Neural progenitor cell (in vitro differentiated cells): ENCODE results near the gene FBXW4.

Experiments used
- CTCF ChIP-seq: fragments of 200-600 bp; sonication (generic); IDR thresholded peaks from 2 replicates; pipeline ENCODE4 v1.5.1; 2017; ENCODE audit warnings: antibody characterized with exemption, mild to moderate bottlenecking
- EZH2 ChIP-seq: fragments of 200-600 bp; sonication (generic); IDR thresholded peaks from 2 replicates; pipeline ENCODE4 v1.6.1; 2017; ENCODE audit warnings: antibody characterized with exemption, mild to moderate bottlenecking, moderate library complexity
- EZH2phosphoT487 ChIP-seq: fragments of 200-600 bp; sonication (generic); IDR thresholded peaks from 2 replicates; pipeline ENCODE4 v1.6.1; 2017; ENCODE audit warnings: antibody characterized with exemption

GRCh38 chr10:101625821-101626412 lies 69.1 kb downstream of the FBXW4 start:
- TF ChIP-seq EZH2phosphoT487 (no peak), CTCF (no peak), EZH2 (no peak)
